Activated gamma-delta T cell (primary cell): ENCODE measurements around the gene ARRB1.

Experiments
- DNase-seq: peaks from one replicate; lab custom pipeline; 2025; lab: John Stamatoyannopoulos, UW

The ARRB1 gene

DNA sequence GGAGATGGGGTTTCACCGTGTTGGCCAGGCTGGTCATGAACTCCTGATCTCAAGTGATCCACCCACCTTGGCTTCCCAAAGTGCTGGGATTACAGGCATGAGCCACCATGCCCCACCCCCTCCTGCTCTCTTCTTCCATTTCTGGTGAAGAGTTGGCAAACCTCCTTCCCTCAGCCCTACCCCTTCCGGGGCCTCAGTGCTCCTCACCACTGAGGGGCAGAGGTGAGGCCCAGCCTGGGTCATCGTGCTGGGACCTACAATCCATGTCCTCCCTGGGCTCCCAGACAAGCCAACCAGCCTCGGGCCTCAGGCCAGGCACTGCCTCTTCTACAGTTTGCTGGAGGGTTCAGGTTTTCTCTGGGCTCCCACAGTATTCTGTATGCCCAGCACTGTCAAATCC is 125.7 kb downstream of the ARRB1 start:
- DNase-seq, result no peak

- no peak for DNase-seq
These were observed 127.4 kb downstream of the ARRB1 start for GRCh38 chr11:75223954-75224643.

- no peak for DNase-seq
These were observed 131.6 kb downstream of the ARRB1 start for GRCh38 chr11:75219869-75220268.

DNA sequence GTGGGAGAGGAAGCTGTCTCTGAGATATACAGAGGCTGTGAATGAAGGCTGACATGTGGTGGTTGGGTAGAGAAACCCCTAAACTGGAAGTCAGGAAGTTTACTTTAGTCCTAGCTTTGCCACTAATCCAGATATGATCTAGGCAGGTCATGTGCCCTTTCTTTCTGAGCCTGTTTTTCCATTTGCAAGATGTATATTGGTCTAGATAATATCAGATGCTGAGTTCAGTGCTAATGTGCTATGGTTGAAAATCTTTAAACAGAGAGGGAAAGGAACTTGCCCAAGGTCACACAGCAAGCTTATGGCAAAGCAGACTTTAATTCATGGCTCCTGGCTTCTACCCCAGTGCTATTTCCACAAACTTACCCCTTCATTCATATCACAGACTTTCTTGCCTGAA is 136.6 kb downstream of the ARRB1 start:
- DNase-seq, result no peak

DNA sequence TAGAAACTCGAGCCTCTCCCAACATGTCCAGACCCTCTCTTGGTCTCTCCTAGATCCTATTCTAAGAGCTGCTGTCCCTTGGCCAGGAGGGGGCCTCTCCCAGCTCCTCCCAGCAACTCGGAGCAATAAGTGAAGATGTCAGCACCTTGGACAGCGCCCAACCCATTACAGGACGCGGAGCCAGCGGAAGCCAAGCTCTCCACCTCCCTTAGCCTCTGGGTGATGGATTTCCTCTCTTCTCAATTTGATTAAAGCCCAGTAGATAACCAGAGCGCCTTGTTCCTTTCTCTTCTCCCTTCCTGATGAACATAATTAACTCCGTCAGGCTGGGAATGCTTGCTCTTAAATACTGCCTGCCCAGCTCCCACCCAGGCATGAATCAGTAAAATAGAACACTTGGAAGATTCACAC is 137.0 kb downstream of the ARRB1 start:
- DNase-seq, result no peak
